Motor neuron (in vitro differentiated cells): ENCODE results near the gene DND1. TPM values are rescaled to one million over a fixed set of nuclear protein-coding genes. Genes with fewer than 3 reads are reported as not detected.
"Not testable (repeated sequence)": the region's sequence is repeated elsewhere in the genome, so short reads cannot be mapped to it uniquely, and the experiment has no call there.

Experiments used
- ATAC-seq, 8 experiments: fragments of 200-7000 bp; cut with Tn5 transposase; replicated peaks in 6 of 8; 2 replicates each; pipeline ENCODE4 v1.8.0; 2021; ENCODE audit warnings: mild to moderate bottlenecking in 8 of 8, moderate library complexity in 8 of 8
- H3K27ac ChIP-seq, 2 donors: fragments of 250-450 bp; sonication (Bioruptor Pico); 2 replicates each; pipeline ENCODE4 v1.9.0; 2021; ENCODE audit warnings: antibody characterized with exemption in 2 of 2, mild to moderate bottlenecking in 2 of 2, moderate library complexity in 1 of 2
- H3K4me1 ChIP-seq, 2 donors: fragments of 250-450 bp; sonication (Bioruptor Pico); replicated peaks in 1 of 2; 2 replicates each; pipeline ENCODE4 v1.6.1; 2021; ENCODE audit warnings: antibody characterized with exemption in 2 of 2, mild to moderate bottlenecking in 2 of 2, moderate library complexity in 1 of 2
- H3K4me3 ChIP-seq, 5 donors: fragments of 250-450 bp; sonication (Bioruptor Pico); 2 replicates each; pipeline ENCODE4 v1.9.0; 2021; ENCODE audit warnings: antibody characterized with exemption in 5 of 5, mild to moderate bottlenecking in 5 of 5, moderate library complexity in 4 of 5
- WGBS, 10 experiments: fragments of 450-650 bp; shearing (Covaris generic); methylation state at CpG; one replicate each; pipeline ENCODE4 v1.0.0; 2022; 5-methylcytosine and 5-hydroxymethylcytosine counted together
- in situ Hi-C, 9 experiments: fragments of 400-800 bp; cut with MboI; loops; one replicate each; pipeline ENCODE4 v1.15.0; 2021; ENCODE audit warnings: low sequenced_read_pairs in 9 of 9, low pct_unique_long_range_greater_than_20kb in 2 of 9; ENCODE audit not compliant: unreplicated experiment in 9 of 9
- total RNA-seq, 8 experiments: library from RNA; unstranded; fragments of 300-600 nt; gene quantifications; 2 replicates each; pipeline versions ENCODE4 v1.2.3 to v1.2.4, GENCODE V29; 2022

The DND1 gene
- total RNA-seq, 8 experiments from 2014 or later = 0.43 to 1.0 (median 0.46) TPM; not detected in 4

GRCh38 chr5:140671035-140671434, 2.3 kb downstream of the DND1 start:
- 100% methylated on average over 1 of the region's 4 CpGs; no CpG with 5 or more reads in 9 of the 10 experiments for WGBS, 10 experiments
- not testable (repeated sequence) for H3K4me3 ChIP-seq, H3K4me1 ChIP-seq, H3K27ac ChIP-seq
- in situ Hi-C loops = loop anchor here in 2 of 9 experiments (25.0 kb wide), 1 partner anchor 109 kb away; the partner anchor contains the start of genes APBB3 (in 2 of the 2), SLC35A4 (in 2 of the 2) and SRA1 (in 2 of the 2)
- peak in 4 of 8 experiments; percentile 4 to 16 (median 12) for ATAC-seq

GRCh38 chr5:140664359-140665119, 8.8 kb downstream of the DND1 start, which contains the start of gene WDR55:
TSS of gene WDR55 (plus strand) at chr5:140664904. CDS start at chr5:140664913, 9 bp downstream.
- peak within 1 kb of the TSS; percentile 85 for H3K27ac ChIP-seq
- WGBS, 10 experiments = 0 to 2% (median 0%) methylated on average over 1 to 9 of the region's 54 CpGs; no CpG with 5 or more reads in 5 of the 10 experiments
- in situ Hi-C loops = loop anchor here in 2 of 9 experiments (25.0 kb wide), 1 partner anchor 102 kb away; the partner anchor contains the start of genes APBB3 (in 2 of the 2), SLC35A4 (in 2 of the 2) and SRA1 (in 2 of the 2)
- peaks cover 14 to 15% of the 10 kb centered on the region in 2 donors for H3K4me1 ChIP-seq
- H3K4me3 ChIP-seq = peak within 1 kb of the TSS; percentile 72 to 84 (median 75)
- ATAC-seq = peak; percentile 90 to 97 (median 94)

- Histone ChIP-seq H3K4me1 (peaks cover 14 to 15% of the 10 kb centered on the region in 2 donors), H3K4me3 (peak overlapping the region; percentile 72 to 84 (median 75)), H3K27ac (peak overlapping the region; percentile 85)
- in situ Hi-C loops = loop anchor here in 2 of 9 experiments (25.0 kb wide), 1 partner anchor 102 kb away; the partner anchor contains the start of genes APBB3 (in 2 of the 2), SLC35A4 (in 2 of the 2) and SRA1 (in 2 of the 2)
- ATAC-seq = peak in 2 of 8 experiments; percentile 11 to 13
- 0 to 59% (median 36%) methylated on average over 1 to 18 of the region's 18 CpGs; no CpG with 5 or more reads in 3 of the 10 experiments for WGBS, 10 experiments
These were observed 9.4 kb downstream of the DND1 start for GRCh38 chr5:140664030-140664358.

GRCh38 chr5:140660371-140660770, 13.0 kb downstream of the DND1 start:
- in situ Hi-C loops = loop anchor here in 2 of 9 experiments (25.0 kb wide), 1 partner anchor 98 kb away; the partner anchor contains the start of genes APBB3 (in 2 of the 2), SLC35A4 (in 2 of the 2) and SRA1 (in 2 of the 2)
- not testable (repeated sequence) for H3K27ac ChIP-seq, H3K4me3 ChIP-seq, ATAC-seq, H3K4me1 ChIP-seq
- WGBS, 10 experiments = 17 to 100% (median 69%) methylated on average over 1 to 6 of the region's 6 CpGs

DNA sequence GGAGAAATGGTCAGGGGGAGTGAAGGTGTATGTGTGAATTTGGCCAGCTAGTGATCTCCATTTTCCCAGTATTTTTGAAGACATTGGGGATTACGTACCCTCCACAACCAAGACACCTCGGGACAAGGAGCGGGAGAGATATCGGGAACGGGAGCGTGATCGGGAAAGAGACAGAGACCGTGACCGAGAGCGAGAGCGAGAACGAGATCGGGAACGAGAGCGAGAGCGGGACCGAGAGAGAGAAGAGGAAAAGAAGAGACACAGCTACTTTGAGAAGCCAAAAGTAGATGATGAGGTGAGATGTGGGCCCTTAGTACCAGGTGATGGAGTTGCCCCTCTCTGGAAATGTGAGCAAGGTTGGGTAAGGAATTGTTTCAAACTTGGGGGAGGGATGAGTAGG, 14.5 kb downstream of the DND1 start:
- ATAC-seq = no peak
- in situ Hi-C loops = loop anchor here in 2 of 9 experiments (25.0 kb wide), 1 partner anchor 97 kb away; the partner anchor contains the start of genes APBB3 (in 2 of the 2), SLC35A4 (in 2 of the 2) and SRA1 (in 2 of the 2)
- H3K4me3 ChIP-seq = no peak overlapping the region
- H3K27ac ChIP-seq = no peak overlapping the region
- H3K4me1 ChIP-seq = peaks cover 3% of the 10 kb centered on the region in 2 donors
- 94 to 100% (median 96%) methylated on average over 4 to 16 of the region's 17 CpGs; no CpG with 5 or more reads in 2 of the 10 experiments for WGBS, 10 experiments

GRCh38 chr5:140647042-140647419, 26.3 kb downstream of the DND1 start:
- in situ Hi-C loops = loop anchor here in 1 of 9 experiments (25.0 kb wide), 1 partner anchor 260 kb away; no protein-coding TSS in a partner anchor
- peaks cover 7 to 14% of the 10 kb centered on the region in 2 donors for H3K4me1 ChIP-seq
- peak overlapping the region; percentile 55 to 89 (median 78) for H3K4me3 ChIP-seq
- 0 to 20% (median 0%) methylated on average over 1 to 18 of the region's 27 CpGs; no CpG with 5 or more reads in 1 of the 10 experiments for WGBS, 10 experiments
- H3K27ac ChIP-seq = peak overlapping the region; percentile 20 to 56
- peak; percentile 10 to 20 (median 16) for ATAC-seq

DNA sequence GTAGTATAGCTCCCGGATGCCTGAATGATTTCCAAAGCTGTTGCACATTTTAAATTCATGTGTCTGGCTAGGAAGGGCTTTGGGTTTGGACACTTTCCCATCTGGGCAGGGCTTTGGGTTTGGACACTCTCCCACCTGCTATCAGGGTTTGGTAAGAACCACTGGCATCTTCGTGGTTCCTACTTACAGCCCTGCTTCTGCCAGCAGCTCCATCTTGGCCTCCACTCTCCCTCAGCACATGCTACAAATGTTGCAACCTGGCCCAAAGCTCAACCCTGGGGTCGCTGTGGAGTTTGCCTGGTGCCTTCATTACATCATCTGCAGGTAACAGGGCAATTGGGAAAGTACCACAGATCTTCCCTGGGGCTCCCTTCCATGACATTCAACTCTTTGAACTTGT, 30.7 kb downstream of the DND1 start:
- no peak for ATAC-seq
- Histone ChIP-seq H3K4me1 (peaks cover 16% of the 10 kb centered on the region in 2 donors), H3K27ac (no peak overlapping the region), H3K4me3 (no peak overlapping the region)
- in situ Hi-C loops = loop anchor here in 1 of 9 experiments (25.0 kb wide), 1 partner anchor 255 kb away; no protein-coding TSS in a partner anchor
- 15 to 100% (median 86%) methylated on average over 1 to 3 of the region's 3 CpGs; no CpG with 5 or more reads in 1 of the 10 experiments for WGBS, 10 experiments

GRCh38 chr5:140641716-140642115, 31.7 kb downstream of the DND1 start:
- in situ Hi-C loops = loop anchor here in 1 of 9 experiments (25.0 kb wide), 1 partner anchor 254 kb away; no protein-coding TSS in a partner anchor
- WGBS, 10 experiments = 54 to 100% (median 90%) methylated on average over 2 to 5 of the region's 8 CpGs; no CpG with 5 or more reads in 5 of the 10 experiments

DNA sequence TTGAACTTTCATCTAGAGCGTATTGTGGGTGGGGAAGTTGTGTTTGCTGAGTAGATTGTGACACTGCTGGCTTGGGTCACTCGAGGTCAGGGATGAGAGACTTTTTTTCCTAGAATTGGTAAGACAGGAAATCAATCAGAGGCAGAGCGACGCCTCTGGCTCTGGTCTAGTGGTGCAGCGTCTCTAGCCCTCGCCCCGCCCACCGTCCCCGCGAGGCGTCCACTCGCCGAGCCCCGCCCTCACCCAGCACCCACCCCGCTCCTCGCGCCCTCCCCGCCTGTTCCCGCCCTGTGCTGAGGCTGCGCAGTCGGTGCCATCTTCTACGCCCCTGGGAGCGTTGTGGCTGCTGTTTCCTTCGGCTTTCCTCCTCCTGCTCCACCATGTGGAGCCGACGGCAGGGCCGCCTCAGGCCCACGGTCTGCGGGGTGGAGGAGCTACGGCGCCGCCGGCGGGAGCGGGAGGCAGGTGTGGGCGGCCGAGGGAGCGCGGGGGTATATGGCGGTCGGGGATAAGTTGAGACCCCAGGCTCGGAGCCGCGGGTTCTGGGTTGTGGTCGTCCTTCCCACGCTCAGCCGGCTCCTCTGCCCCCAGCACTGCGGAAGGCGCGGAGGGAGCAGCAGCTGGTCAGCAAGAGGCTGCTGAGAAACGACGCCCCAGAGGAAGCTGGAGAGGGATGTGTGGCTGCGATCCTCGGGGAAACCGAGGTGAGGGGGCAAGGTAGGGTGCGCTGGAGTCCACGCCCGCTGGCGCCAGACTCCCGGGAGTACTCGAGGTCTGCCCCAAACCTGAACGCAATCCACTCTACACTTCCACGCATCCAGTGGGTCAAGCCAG, 34.0 kb downstream of the DND1 start, which contains the start of gene TMCO6:
TSS of gene TMCO6 (plus strand) at position 304 of the 834 bp plus-strand sequence. CDS start at position 381, 77 bp downstream.
- peaks cover 8 to 10% of the 10 kb centered on the region in 2 donors for H3K4me1 ChIP-seq
- H3K4me3 ChIP-seq = peak within 1 kb of the TSS; percentile 42 to 75 (median 54)
- peak within 1 kb of the TSS; percentile 59 to 75 for H3K27ac ChIP-seq
- peak; percentile 87 to 98 (median 96) for ATAC-seq
- 0 to 10% (median 0%) methylated on average over 2 to 10 of the region's 63 CpGs; no CpG with 5 or more reads in 4 of the 10 experiments for WGBS, 10 experiments
- in situ Hi-C loops = loop anchor here in 1 of 9 experiments (10.0 to 25.0 kb wide), 2 partner anchors 65 to 252 kb away; no protein-coding TSS in a partner anchor

More at GRCh38 chr5:140641716-140642115, 31.7 kb downstream of the DND1 start:
- no peak overlapping the region for H3K27ac ChIP-seq
- no peak for ATAC-seq
- H3K4me3 ChIP-seq = no peak overlapping the region
- H3K4me1 ChIP-seq = peaks cover 15% of the 10 kb centered on the region in 2 donors

DNA sequence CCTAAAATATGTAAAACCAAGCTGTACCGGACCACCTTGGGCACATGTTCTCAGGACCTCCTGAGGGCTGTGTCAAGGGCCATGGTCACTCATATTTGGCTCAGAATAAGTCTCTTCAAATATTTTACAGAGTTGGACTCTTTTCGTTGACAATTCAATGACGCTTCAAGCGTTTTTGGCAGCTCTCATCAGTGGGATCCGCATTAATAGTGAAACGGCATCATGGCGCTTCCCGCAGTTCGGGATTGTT, 34.6 kb downstream of the DND1 start:
- peak overlapping the region; percentile 42 to 75 (median 54) for H3K4me3 ChIP-seq
- H3K4me1 ChIP-seq, H3K27ac ChIP-seq: not testable (repeated sequence)
- peak in 1 of 8 experiments; percentile 1 for ATAC-seq
- WGBS, 10 experiments = 32 to 96% (median 55%) methylated on average over 4 to 6 of the region's 9 CpGs; no CpG with 5 or more reads in 4 of the 10 experiments
- in situ Hi-C loops = loop anchor here in 1 of 9 experiments (10.0 to 25.0 kb wide), 2 partner anchors 64 to 252 kb away; no protein-coding TSS in a partner anchor

DNA sequence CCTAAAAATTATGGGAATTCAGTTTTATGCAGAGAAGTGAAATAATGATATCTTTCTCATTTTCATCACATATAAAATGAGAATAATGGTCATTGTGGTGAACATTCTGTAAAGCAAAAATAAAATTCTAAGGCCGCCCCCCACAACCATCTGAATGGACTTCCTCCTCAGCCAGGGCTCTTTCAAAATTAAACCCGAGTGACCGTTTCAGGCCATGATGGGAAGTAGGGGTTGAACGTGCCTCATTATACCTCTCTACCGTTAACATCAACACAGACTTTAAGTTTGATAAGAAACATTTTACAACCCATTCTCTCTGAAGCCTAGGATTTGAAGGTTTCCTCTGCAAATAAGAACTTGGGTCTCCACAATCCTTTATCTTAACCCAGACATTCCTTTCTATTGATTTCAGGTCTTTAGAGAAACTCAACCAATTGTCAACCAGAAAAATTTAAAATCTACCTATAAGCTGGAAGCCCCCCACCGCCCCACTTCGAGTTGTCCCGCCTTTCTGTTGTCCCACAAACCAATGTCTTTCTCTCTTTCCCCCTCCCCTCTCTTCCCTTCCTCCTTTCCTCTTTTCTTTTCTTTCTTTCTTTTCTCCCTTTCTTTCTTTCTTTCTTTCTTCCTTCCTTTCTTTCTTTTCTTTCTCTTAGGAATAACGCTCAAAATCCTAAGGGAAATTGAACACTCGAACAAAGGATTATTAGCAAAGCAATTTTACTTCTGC, 35.8 kb downstream of the DND1 start:
- WGBS, 10 experiments = 60 to 93% (median 85%) methylated on average over 2 to 10 of the region's 10 CpGs; no CpG with 5 or more reads in 2 of the 10 experiments
- no peak overlapping the region for H3K4me3 ChIP-seq
- no peak overlapping the region for H3K27ac ChIP-seq
- peaks cover 8 to 10% of the 10 kb centered on the region in 2 donors for H3K4me1 ChIP-seq
- in situ Hi-C loops = loop anchor here in 1 of 9 experiments (10.0 to 25.0 kb wide), 2 partner anchors 63 to 250 kb away; no protein-coding TSS in a partner anchor
- ATAC-seq = no peak
